Measurements from ENCODE around the gene TAF3.
A peak's percentile ranks its signal among the peaks of the same experiment; 100 is the strongest.
"Not testable (repeated sequence)": the region's sequence is repeated elsewhere in the genome, so short reads cannot be mapped to it uniquely, and the experiment has no call there.

The TAF3 gene

GRCh38 chr10:7984325-7984724, 166.0 kb downstream of the TAF3 start:
- no peak for DNase-seq

GRCh38 chr10:7984896-7985295, 166.6 kb downstream of the TAF3 start:
- DNase-seq = no peak

- peak; percentile 26 to 29 (median 28) for DNase-seq
Measured at GRCh38 chr10:7986851-7987250, 168.5 kb downstream of the TAF3 start.

- DNase-seq = no peak
Measured at GRCh38 chr10:7988989-7989388, 170.7 kb downstream of the TAF3 start.

- DNase-seq = no peak
Measured at GRCh38 chr10:7998831-7999230, 180.5 kb downstream of the TAF3 start.

GRCh38 chr10:8004469-8005000, 186.2 kb downstream of the TAF3 start:
- DNase-seq = no peak

- peak in 2 of 3 donors; percentile 43 to 46 for DNase-seq
Measured at GRCh38 chr10:8006274-8006999, 188.1 kb downstream of the TAF3 start.

DNA sequence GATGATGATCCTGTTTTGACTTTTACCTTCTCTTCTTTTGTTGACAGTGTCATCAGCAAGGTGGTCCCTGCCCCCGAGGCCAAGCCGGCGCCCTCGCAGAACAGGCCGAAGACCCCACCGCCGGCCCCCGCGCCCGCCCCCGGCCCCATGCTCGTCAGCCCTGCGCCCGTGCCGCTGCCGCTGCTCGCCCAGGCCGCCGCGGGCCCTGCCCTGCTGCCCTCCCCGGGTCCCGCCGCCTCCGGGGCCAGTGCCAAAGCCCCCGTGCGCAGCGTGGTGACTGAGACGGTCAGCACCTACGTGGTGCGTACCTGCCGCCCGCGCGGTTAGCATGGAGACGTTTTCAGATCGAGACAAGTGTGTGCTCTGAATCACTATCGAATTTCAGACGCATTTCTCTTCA, 190.7 kb downstream of the TAF3 start:
- DNase-seq = no peak

DNA sequence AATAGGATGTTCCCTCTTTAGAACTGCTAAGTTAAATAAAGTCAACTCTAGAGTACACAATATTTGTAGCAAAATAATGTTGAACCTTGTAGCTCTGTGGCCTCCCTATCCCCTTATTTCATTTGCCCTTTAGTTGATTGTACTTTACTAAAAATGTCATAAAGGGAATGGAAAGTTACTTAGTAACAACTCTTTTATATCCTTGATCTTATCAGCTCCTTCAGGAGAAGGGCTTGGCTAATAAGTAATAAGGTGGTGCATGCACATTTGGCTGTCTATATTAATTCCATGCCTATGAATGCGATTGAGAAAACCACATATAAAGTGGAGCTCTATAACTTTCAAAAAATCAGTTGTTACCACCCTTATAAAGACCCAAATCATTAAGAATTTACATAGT, 194.7 kb downstream of the TAF3 start:
- DNase-seq = no peak

DNA sequence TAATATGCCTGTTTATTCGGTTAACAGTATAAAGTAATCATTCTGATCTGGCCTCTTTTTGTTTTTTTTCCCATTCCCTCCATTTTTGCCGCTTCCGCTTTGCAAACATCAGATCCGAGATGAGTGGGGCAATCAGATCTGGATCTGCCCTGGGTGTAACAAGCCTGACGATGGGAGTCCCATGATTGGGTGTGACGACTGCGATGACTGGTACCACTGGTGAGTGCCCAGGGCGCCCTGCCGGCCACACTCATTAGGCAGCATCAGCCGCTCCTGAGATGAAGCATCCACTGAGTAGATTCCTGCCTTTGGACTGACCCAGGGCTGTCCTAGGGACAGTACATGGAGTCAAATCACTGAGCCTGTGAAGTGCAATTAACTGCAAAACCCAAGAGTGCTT, 195.3 kb downstream of the TAF3 start:
- no peak for DNase-seq

GRCh38 chr10:8014649-8015048, 196.3 kb downstream of the TAF3 start:
- no peak for DNase-seq

GRCh38 chr10:8017277-8017676, 199.0 kb downstream of the TAF3 start:
- DNase-seq = no peak

GRCh38 chr10:8023321-8023720, 205.0 kb downstream of the TAF3 start:
- DNase-seq = no peak

GRCh38 chr10:8023851-8024250, 205.5 kb downstream of the TAF3 start:
- DNase-seq = no peak

GRCh38 chr10:8026349-8027259, 208.3 kb downstream of the TAF3 start:
- DNase-seq = no peak

- DNase-seq = not testable (repeated sequence)
Measured at GRCh38 chr10:8031211-8031610, 212.9 kb downstream of the TAF3 start.

GRCh38 chr10:8032558-8032957, 214.3 kb downstream of the TAF3 start:
- DNase-seq = no peak

DNA sequence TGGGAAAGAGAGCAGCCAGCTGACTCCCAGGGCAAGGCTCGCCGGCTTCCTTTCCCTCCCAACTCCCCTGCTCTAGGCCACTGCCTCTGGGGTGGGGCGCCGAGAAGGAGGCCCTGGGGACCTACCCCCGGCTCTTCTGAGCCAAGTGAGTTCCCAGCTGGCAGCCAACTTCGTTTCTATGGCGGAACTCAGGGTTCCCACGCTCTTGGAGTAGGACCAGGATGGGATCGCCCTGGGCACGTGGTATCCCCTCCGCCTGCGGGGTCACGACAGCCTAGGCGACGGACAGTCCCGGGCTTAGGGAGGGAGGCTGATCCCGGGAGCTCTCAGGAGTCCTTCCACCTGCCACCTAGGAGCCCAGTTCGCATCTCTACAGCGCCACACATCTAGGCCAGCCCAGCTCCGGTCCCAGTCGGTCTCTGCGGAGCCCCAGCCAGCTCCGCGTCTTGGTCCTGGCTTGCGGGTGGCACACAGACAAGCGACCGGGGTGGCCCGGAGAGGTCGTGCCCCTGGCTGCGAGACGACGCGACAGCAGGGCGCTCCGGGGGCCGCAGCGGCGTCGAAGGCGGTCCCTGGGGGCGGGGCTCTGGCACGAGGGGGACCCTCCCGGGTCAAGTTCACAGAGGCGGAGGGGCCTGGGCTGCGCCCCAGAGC, 215.6 kb downstream of the TAF3 start:
- no peak for DNase-seq

DNA sequence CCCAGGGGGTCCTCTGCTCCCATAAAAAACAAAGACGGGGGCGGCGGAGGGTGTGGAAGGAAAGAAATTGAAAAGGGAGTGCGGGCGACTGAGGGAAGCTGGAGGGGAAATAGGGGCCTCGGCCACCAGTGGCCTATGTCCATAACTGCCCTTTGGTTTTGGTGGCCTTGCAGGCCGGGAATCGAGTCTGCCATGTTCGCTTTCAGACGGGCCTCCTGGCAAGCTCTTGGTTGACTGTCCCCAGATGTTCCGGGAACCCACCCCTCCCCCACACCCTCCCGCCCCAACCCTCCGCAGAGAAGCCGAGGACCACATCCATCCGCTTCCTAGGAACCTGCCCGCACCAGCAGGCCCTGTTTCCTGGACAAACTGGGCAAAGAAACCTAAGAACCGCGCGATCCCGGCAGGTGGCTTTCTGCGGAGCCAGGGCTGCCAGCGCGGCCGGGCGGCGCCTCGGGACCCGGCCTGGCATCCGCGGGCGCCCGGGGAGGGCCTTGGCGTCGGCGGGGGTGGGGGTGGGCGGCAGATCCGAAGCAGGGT, 216.2 kb downstream of the TAF3 start:
- DNase-seq = no peak

GRCh38 chr10:8035006-8035640, 216.8 kb downstream of the TAF3 start:
- no peak for DNase-seq

DNA sequence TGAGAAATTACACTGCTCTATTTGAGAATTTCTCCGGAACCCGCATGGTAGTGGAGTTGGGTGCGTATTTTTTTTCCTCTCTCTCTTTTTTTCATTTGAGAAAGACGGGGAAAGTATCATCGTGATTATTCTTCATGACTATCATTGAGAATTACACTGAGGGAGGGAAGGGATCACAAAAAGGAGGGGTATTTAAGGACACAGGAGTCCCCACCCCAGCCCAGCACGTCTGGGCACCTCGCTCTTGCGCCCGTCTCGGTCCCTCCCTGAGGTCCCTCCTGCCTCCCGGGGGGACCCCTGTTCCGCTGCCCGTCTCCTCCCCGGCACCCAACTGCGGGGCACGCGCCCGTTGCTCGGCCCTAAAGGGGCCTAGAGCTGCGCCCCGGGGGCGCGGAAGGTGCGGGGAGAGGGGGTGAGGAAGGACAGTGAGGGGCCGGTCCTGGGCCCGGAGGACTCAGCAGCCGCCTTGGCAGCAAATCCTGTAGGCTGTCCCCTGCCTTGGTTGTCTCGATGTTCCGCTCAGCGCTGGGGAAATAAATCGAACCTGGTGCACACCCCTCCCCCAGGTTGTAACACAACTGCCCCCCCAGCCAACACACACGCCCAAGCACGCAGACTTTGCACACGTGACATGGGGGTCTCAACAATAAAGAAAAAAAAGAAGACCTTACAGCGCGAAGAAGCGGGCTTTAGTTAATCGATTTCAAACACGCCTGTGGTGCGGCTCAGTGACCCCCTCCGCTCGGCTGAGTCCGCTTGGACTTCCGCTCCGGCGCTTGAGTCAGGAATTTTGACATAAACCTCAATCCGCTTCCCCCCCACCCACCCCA, 217.6 kb downstream of the TAF3 start:
- no peak for DNase-seq
